Measurements from ENCODE around the gene ABTB2. TPM values are rescaled to one million over a fixed set of nuclear protein-coding genes. Genes with fewer than 3 reads are reported as not detected.
"Not testable (repeated sequence)": the region's sequence is repeated elsewhere in the genome, so short reads cannot be mapped to it uniquely, and the experiment has no call there.

ABTB2 gene
- total RNA-seq, 1 experiment from 2014 or later, result 6.0 TPM

GRCh38 chr11:34194576-34195335 is 163.1 kb downstream of the ABTB2 start:
- DNase-seq (ENCODE audit: low read depth), result no peak
- in situ Hi-C loops (cut with HindIII; ENCODE audit: low pct_unique_long_range_greater_than_20kb, low sequenced_read_pairs), result no loop called here

GRCh38 chr11:34192481-34193401 is 165.1 kb downstream of the ABTB2 start:
- in situ Hi-C loops (cut with HindIII; ENCODE audit: low pct_unique_long_range_greater_than_20kb, low sequenced_read_pairs), result no loop called here
- DNase-seq (ENCODE audit: low read depth), result peak; percentile 61

GRCh38 chr11:34191578-34191977 is 166.2 kb downstream of the ABTB2 start:
- DNase-seq (ENCODE audit: low read depth), result no peak
- in situ Hi-C loops (cut with HindIII; ENCODE audit: low pct_unique_long_range_greater_than_20kb, low sequenced_read_pairs), result no loop called here

- in situ Hi-C loops (cut with HindIII; ENCODE audit: low pct_unique_long_range_greater_than_20kb, low sequenced_read_pairs), result no loop called here
- peak; percentile 33 for DNase-seq (ENCODE audit: low read depth)
Observed at GRCh38 chr11:34190192-34191139, 167.3 kb downstream of the ABTB2 start.

GRCh38 chr11:34189191-34189590 is 168.6 kb downstream of the ABTB2 start:
- in situ Hi-C loops (cut with HindIII; ENCODE audit: low pct_unique_long_range_greater_than_20kb, low sequenced_read_pairs), result no loop called here
- no peak for DNase-seq (ENCODE audit: low read depth)

- in situ Hi-C loops (cut with HindIII; ENCODE audit: low pct_unique_long_range_greater_than_20kb, low sequenced_read_pairs), result no loop called here
- no peak for DNase-seq (ENCODE audit: low read depth)
Observed at GRCh38 chr11:34188181-34188580, 169.6 kb downstream of the ABTB2 start.

- DNase-seq (ENCODE audit: low read depth), result no peak
- in situ Hi-C loops (cut with HindIII; ENCODE audit: low pct_unique_long_range_greater_than_20kb, low sequenced_read_pairs), result no loop called here
Observed at GRCh38 chr11:34185926-34186841, 171.6 kb downstream of the ABTB2 start.

- in situ Hi-C loops (cut with HindIII; ENCODE audit: low pct_unique_long_range_greater_than_20kb, low sequenced_read_pairs), result no loop called here
Observed at GRCh38 chr11:34184505-34185015, 173.2 kb downstream of the ABTB2 start.

GRCh38 chr11:34183848-34184391 is 173.9 kb downstream of the ABTB2 start:
- no peak for DNase-seq (ENCODE audit: low read depth)
- in situ Hi-C loops (cut with HindIII; ENCODE audit: low pct_unique_long_range_greater_than_20kb, low sequenced_read_pairs), result no loop called here

More at GRCh38 chr11:34184505-34185015, 173.2 kb downstream of the ABTB2 start:
- DNase-seq (ENCODE audit: low read depth), result no peak

- in situ Hi-C loops (cut with HindIII; ENCODE audit: low pct_unique_long_range_greater_than_20kb, low sequenced_read_pairs), result no loop called here
- no peak for DNase-seq (ENCODE audit: low read depth)
Observed at GRCh38 chr11:34182921-34183685, 174.7 kb downstream of the ABTB2 start.

- no peak for DNase-seq (ENCODE audit: low read depth)
- in situ Hi-C loops (cut with HindIII; ENCODE audit: low pct_unique_long_range_greater_than_20kb, low sequenced_read_pairs), result no loop called here
Observed at GRCh38 chr11:34182425-34182824, 175.4 kb downstream of the ABTB2 start.

- in situ Hi-C loops (cut with HindIII; ENCODE audit: low pct_unique_long_range_greater_than_20kb, low sequenced_read_pairs), result no loop called here
- DNase-seq (ENCODE audit: low read depth), result no peak
Observed at GRCh38 chr11:34181856-34182405, 175.9 kb downstream of the ABTB2 start.

- no peak for DNase-seq (ENCODE audit: low read depth)
- in situ Hi-C loops (cut with HindIII; ENCODE audit: low pct_unique_long_range_greater_than_20kb, low sequenced_read_pairs), result no loop called here
Observed at GRCh38 chr11:34181251-34181650, 176.6 kb downstream of the ABTB2 start.

GRCh38 chr11:34180814-34181165 is 177.0 kb downstream of the ABTB2 start:
- in situ Hi-C loops (cut with HindIII; ENCODE audit: low pct_unique_long_range_greater_than_20kb, low sequenced_read_pairs), result not testable (repeated sequence)

GRCh38 chr11:34180040-34180813 is 177.6 kb downstream of the ABTB2 start:
- no peak for DNase-seq (ENCODE audit: low read depth)
- in situ Hi-C loops (cut with HindIII; ENCODE audit: low pct_unique_long_range_greater_than_20kb, low sequenced_read_pairs), result no loop called here

More at GRCh38 chr11:34180814-34181165, 177.0 kb downstream of the ABTB2 start:
- not testable (repeated sequence) for DNase-seq (ENCODE audit: low read depth)
